Muscle layer of colon (tissue), 2 donors: Measurements from ENCODE around the gene C8B.

ENCODE experiments used
- H3K27ac ChIP-seq: one replicate; pipeline ENCODE4 v1.7.0; 2013; ENCODE audit warnings: low read depth, mild to moderate bottlenecking, low read length, moderate library complexity
- H3K27me3 ChIP-seq, 2 donors: one replicate each; pipeline ENCODE4 v1.7.0; 2013; ENCODE audit warnings: low read length in 2 of 2, mild to moderate bottlenecking in 2 of 2; ENCODE audit not compliant: insufficient read depth in 2 of 2, control insufficient read depth in 1 of 2
- H3K36me3 ChIP-seq: one replicate; pipeline ENCODE4 v1.7.0; 2013; ENCODE audit warnings: mild to moderate bottlenecking, low read length; ENCODE audit not compliant: insufficient read depth
- H3K4me1 ChIP-seq: one replicate; pipeline ENCODE4 v1.7.0; 2013; ENCODE audit warnings: mild to moderate bottlenecking, low read length; ENCODE audit not compliant: insufficient read depth
- H3K4me3 ChIP-seq, 2 donors: one replicate each; pipeline ENCODE4 v1.7.0; 2013; ENCODE audit warnings: low read length in 2 of 2, low read depth in 1 of 2, mild to moderate bottlenecking in 1 of 2, moderate library complexity in 1 of 2
- H3K9ac ChIP-seq: one replicate; pipeline ENCODE4 v1.7.0; 2013; ENCODE audit warnings: low read length
- H3K9me3 ChIP-seq: one replicate; pipeline ENCODE4 v1.7.0; 2013; ENCODE audit warnings: mild to moderate bottlenecking, low read length
- donor health status: abdominal sarcoma.
- donor health status: Adenocarcinoma of cecum.

C8B gene

GRCh38 chr1:56965916-56966697 is at the start of gene C8B:
Gene C8B, minus strand, starts transcription at chr1:56966015. Its CDS starts 67 bp downstream, at chr1:56965948.
- H3K9ac ChIP-seq = no peak within 1 kb of the TSS
- H3K9me3 ChIP-seq = no peaks in the 10 kb centered on the region
- no peak within 1 kb of the TSS for H3K4me3 ChIP-seq
- no peak within 1 kb of the TSS for H3K27ac ChIP-seq
- no peaks in the 10 kb centered on the region for H3K4me1 ChIP-seq
- no peaks in the 10 kb centered on the region for H3K36me3 ChIP-seq
- no peaks in the 10 kb centered on the region for H3K27me3 ChIP-seq

- peaks cover 23% of the 10 kb centered on the region for H3K4me1 ChIP-seq
- H3K36me3 ChIP-seq = no peaks in the 10 kb centered on the region
- no peaks in the 10 kb centered on the region for H3K27me3 ChIP-seq
- no peak overlapping the region for H3K27ac ChIP-seq
- no peak overlapping the region for H3K4me3 ChIP-seq
- H3K9me3 ChIP-seq = no peaks in the 10 kb centered on the region
- H3K9ac ChIP-seq = no peak overlapping the region
Measured at GRCh38 chr1:57015071-57015470, 49.3 kb upstream of the C8B start.

GRCh38 chr1:57013522-57013921 is 47.7 kb upstream of the C8B start:
- no peaks in the 10 kb centered on the region for H3K27me3 ChIP-seq
- H3K27ac ChIP-seq = no peak overlapping the region
- no peaks in the 10 kb centered on the region for H3K9me3 ChIP-seq
- peaks cover 23% of the 10 kb centered on the region for H3K4me1 ChIP-seq
- H3K4me3 ChIP-seq = no peak overlapping the region
- H3K36me3 ChIP-seq = no peaks in the 10 kb centered on the region
- H3K9ac ChIP-seq = no peak overlapping the region

- no peaks in the 10 kb centered on the region for H3K27me3 ChIP-seq
- H3K27ac ChIP-seq = no peak overlapping the region
- H3K9ac ChIP-seq = no peak overlapping the region
- no peak overlapping the region for H3K4me3 ChIP-seq
- H3K9me3 ChIP-seq = no peaks in the 10 kb centered on the region
- peaks cover 23% of the 10 kb centered on the region for H3K4me1 ChIP-seq
- H3K36me3 ChIP-seq = no peaks in the 10 kb centered on the region
Measured at GRCh38 chr1:57012315-57012714, 46.5 kb upstream of the C8B start.

- Histone ChIP-seq H3K36me3 (no peaks in the 10 kb centered on the region), H3K4me1 (peaks cover 23% of the 10 kb centered on the region), H3K27ac (no peak overlapping the region), H3K4me3 (no peak overlapping the region), H3K27me3 (no peaks in the 10 kb centered on the region), H3K9ac (no peak overlapping the region), H3K9me3 (no peaks in the 10 kb centered on the region)
Measured at GRCh38 chr1:57010511-57010910, 44.7 kb upstream of the C8B start.

GRCh38 chr1:57007948-57008347 is 42.1 kb upstream of the C8B start:
- Histone ChIP-seq H3K9ac (no peak overlapping the region), H3K4me1 (peaks cover 14% of the 10 kb centered on the region), H3K9me3 (no peaks in the 10 kb centered on the region), H3K4me3 (no peak overlapping the region), H3K36me3 (no peaks in the 10 kb centered on the region), H3K27me3 (no peaks in the 10 kb centered on the region), H3K27ac (no peak overlapping the region)

GRCh38 chr1:57007472-57007871 is 41.7 kb upstream of the C8B start:
- Histone ChIP-seq H3K9me3 (no peaks in the 10 kb centered on the region), H3K9ac (no peak overlapping the region), H3K4me1 (peaks cover 9% of the 10 kb centered on the region), H3K4me3 (no peak overlapping the region), H3K27me3 (no peaks in the 10 kb centered on the region), H3K27ac (no peak overlapping the region), H3K36me3 (no peaks in the 10 kb centered on the region)

- H3K9me3 ChIP-seq = no peaks in the 10 kb centered on the region
- H3K27me3 ChIP-seq = no peaks in the 10 kb centered on the region
- H3K27ac ChIP-seq = no peak overlapping the region
- no peaks in the 10 kb centered on the region for H3K36me3 ChIP-seq
- H3K4me3 ChIP-seq = no peak overlapping the region
- H3K4me1 ChIP-seq = no peaks in the 10 kb centered on the region
- H3K9ac ChIP-seq = no peak overlapping the region
Measured at GRCh38 chr1:57003398-57004139, 37.8 kb upstream of the C8B start.

GRCh38 chr1:56995414-56996100 is 29.7 kb upstream of the C8B start:
- Histone ChIP-seq H3K4me3 (no peak overlapping the region), H3K36me3 (no peaks in the 10 kb centered on the region), H3K27me3 (no peaks in the 10 kb centered on the region), H3K27ac (no peak overlapping the region), H3K9ac (no peak overlapping the region), H3K9me3 (no peaks in the 10 kb centered on the region), H3K4me1 (no peaks in the 10 kb centered on the region)

GRCh38 chr1:56993475-56993874 is 27.7 kb upstream of the C8B start:
- H3K9me3 ChIP-seq = no peaks in the 10 kb centered on the region
- H3K36me3 ChIP-seq = no peaks in the 10 kb centered on the region
- H3K27ac ChIP-seq = no peak overlapping the region
- no peaks in the 10 kb centered on the region for H3K27me3 ChIP-seq
- H3K4me1 ChIP-seq = no peaks in the 10 kb centered on the region
- H3K4me3 ChIP-seq = no peak overlapping the region
- H3K9ac ChIP-seq = no peak overlapping the region

GRCh38 chr1:56992318-56993125 is 26.7 kb upstream of the C8B start:
- no peaks in the 10 kb centered on the region for H3K9me3 ChIP-seq
- no peak overlapping the region for H3K27ac ChIP-seq
- no peak overlapping the region for H3K9ac ChIP-seq
- H3K4me3 ChIP-seq = no peak overlapping the region
- no peaks in the 10 kb centered on the region for H3K36me3 ChIP-seq
- no peaks in the 10 kb centered on the region for H3K4me1 ChIP-seq
- H3K27me3 ChIP-seq = no peaks in the 10 kb centered on the region
